Endothelial cell of umbilical vein (primary cell): ENCODE measurements around the gene LRFN2. TPM values are rescaled to one million over a fixed set of nuclear protein-coding genes. Genes with fewer than 3 reads are reported as not detected.

Experiments used
- BruUV-seq: library from RNA; stranded (reverse); fragments of 400-500 nt; replicated peaks from 2 replicates; lab custom pipeline; 2021; lab: Mats Ljungman, UMichigan
- CTCF ChIA-PET: fragments of 300-600, 350-600 bp; sonication (Branson Sonifier 250); formaldehyde crosslinking; loops from one replicate; lab custom pipeline; 2021; ENCODE audit warnings: antibody characterized with exemption, inconsistent platforms; lab: Charles Lee
- POLR2A ChIA-PET: fragments of 300-600, 350-600 bp; sonication (Branson Sonifier 250); formaldehyde crosslinking; loops from one replicate; lab custom pipeline; 2021; ENCODE audit warnings: antibody characterized with exemption, inconsistent platforms; lab: Charles Lee
- DNase-seq: peaks from one replicate; pipeline ENCODE4 v3.0.0-alpha.2; 2011; ENCODE audit warnings: low read depth, low spot score
- FAIRE-seq: peaks from 2 replicates; lab custom pipeline; 2011; peaks lifted over from hg19 to GRCh38; lab: Jason Lieb, UNC
- H2AFZ ChIP-seq: 2 replicates; pipeline ENCODE4 v1.6.0; 2012; ENCODE audit warnings: low read depth, low read length, control low read depth, inconsistent platforms
- H3K27ac ChIP-seq: 2 replicates; pipeline ENCODE4 v1.5.1; 2011; ENCODE audit warnings: low read depth, mild to moderate bottlenecking, control low read depth, low read length, moderate library complexity; ENCODE audit not compliant: insufficient read depth
- H3K27me3 ChIP-seq, 2 experiments: 2 replicates each; pipeline versions ENCODE4 v1.6.0 to v1.6.1; 2011; ENCODE audit warnings: low read length in 2 of 2, mixed read lengths in 1 of 2; ENCODE audit not compliant: control insufficient read depth in 2 of 2, insufficient read depth in 2 of 2
- H3K36me3 ChIP-seq, 2 experiments: 2 replicates in 1 of 2; 3 replicates in 1 of 2; pipeline ENCODE4 v1.5.1; 2011; ENCODE audit warnings: low read length in 2 of 2, mild to moderate bottlenecking in 1 of 2, moderate library complexity in 1 of 2; ENCODE audit not compliant: control insufficient read depth in 2 of 2, insufficient read depth in 2 of 2; ENCODE audit errors: extremely low read depth in 1 of 2
- H3K4me1 ChIP-seq: 3 replicates; pipeline ENCODE4 v1.5.1; 2011; ENCODE audit warnings: mild to moderate bottlenecking, low read length; ENCODE audit not compliant: control insufficient read depth, insufficient read depth; ENCODE audit errors: extremely low read depth
- H3K4me2 ChIP-seq: 2 replicates; pipeline ENCODE4 v1.6.1; 2011; ENCODE audit warnings: low read length, control low read depth, mixed read lengths; ENCODE audit not compliant: insufficient read depth
- H3K4me3 ChIP-seq, 3 experiments: fragments of 200-600 bp in 1 of 3; sonication (generic), shearing (Covaris generic) in 1 of 3; replicated peaks in 1 of 3; 2 replicates each; pipeline ENCODE4 v1.5.1; 2011 to 2016; ENCODE audit warnings: control low read depth in 3 of 3, low read length in 3 of 3, mild to moderate bottlenecking in 2 of 3, inconsistent platforms in 1 of 3, low read depth in 1 of 3, moderate library complexity in 1 of 3; ENCODE audit not compliant: insufficient read depth in 1 of 3
- H3K79me2 ChIP-seq: 2 replicates; pipeline ENCODE4 v1.6.0; 2012; ENCODE audit warnings: low read length, inconsistent platforms; ENCODE audit not compliant: control insufficient read depth, insufficient read depth
- H3K9ac ChIP-seq: replicated peaks from 2 replicates; pipeline ENCODE3; 2011; ENCODE audit warnings: low read length, control low read depth; ENCODE audit not compliant: insufficient read depth; ENCODE audit errors: extremely low read depth
- H3K9me1 ChIP-seq: replicated peaks from 3 replicates; pipeline ENCODE4 v1.6.0; 2011; ENCODE audit warnings: mild to moderate bottlenecking, low read length; ENCODE audit not compliant: control insufficient read depth, insufficient read depth; ENCODE audit errors: extremely low read depth
- H3K9me3 ChIP-seq: replicated peaks from 2 replicates; pipeline ENCODE4 v1.5.1; 2012; ENCODE audit warnings: low read length, inconsistent platforms; ENCODE audit not compliant: control insufficient read depth, insufficient read depth
- H4K20me1 ChIP-seq: replicated peaks from 2 replicates; pipeline ENCODE3; 2011; ENCODE audit warnings: mild to moderate bottlenecking, low read length; ENCODE audit not compliant: control insufficient read depth, insufficient read depth; ENCODE audit errors: extremely low read depth
- CTCF ChIP-seq, 2 donors: IDR thresholded peaks; 1 replicate in 1 of 2; 2 replicates in 1 of 2; pipeline ENCODE4 v1.5.1; 2011; ENCODE audit warnings: low read length in 2 of 2, mild to moderate bottlenecking in 2 of 2, moderate library complexity in 2 of 2, control low read depth in 1 of 2, inconsistent platforms in 1 of 2, low read depth in 1 of 2; ENCODE audit not compliant: insufficient read depth in 1 of 2; ENCODE audit errors: extremely low read depth in 1 of 2
- EZH2 ChIP-seq: IDR thresholded peaks from 2 replicates; pipeline ENCODE4 v1.6.1; 2012; ENCODE audit warnings: borderline replicate concordance, low read depth, mild to moderate bottlenecking, moderate library complexity, low read length, inconsistent platforms; ENCODE audit not compliant: severe bottlenecking
- FOS ChIP-seq: IDR thresholded peaks from 2 replicates; pipeline ENCODE4 v1.6.1; 2011; ENCODE audit warnings: mild to moderate bottlenecking, low read length, moderate library complexity, borderline replicate concordance; ENCODE audit not compliant: insufficient read depth
- GATA2 ChIP-seq: IDR thresholded peaks from 2 replicates; pipeline ENCODE4 v1.7.0; 2011; ENCODE audit warnings: low read depth, mild to moderate bottlenecking, moderate library complexity, mixed read lengths, low read length; ENCODE audit not compliant: insufficient read length, insufficient read depth
- JUN ChIP-seq: IDR thresholded peaks from 2 replicates; pipeline ENCODE4 v1.6.1; 2011; ENCODE audit warnings: borderline replicate concordance, low read depth; ENCODE audit not compliant: insufficient read length, insufficient read depth
- MAX ChIP-seq: IDR thresholded peaks from 2 replicates; pipeline ENCODE4 v1.6.1; 2011; ENCODE audit not compliant: insufficient read depth, insufficient read length
- MYC ChIP-seq: IDR thresholded peaks from one replicate; pipeline ENCODE4 v1.6.1; 2011; ENCODE audit warnings: mild to moderate bottlenecking, low read depth, low read length
- POLR2A ChIP-seq: IDR thresholded peaks from 2 replicates; pipeline ENCODE4 v1.6.1; 2012; ENCODE audit warnings: low read depth, mild to moderate bottlenecking, control low read depth, low read length
- POLR2AphosphoS5 ChIP-seq: IDR thresholded peaks from 2 replicates; pipeline ENCODE4 v1.6.1; 2012; ENCODE audit warnings: low read depth, mild to moderate bottlenecking, control low read depth, low read length, moderate library complexity; ENCODE audit not compliant: insufficient read depth
- dilution Hi-C: fragments of 300-500 bp; cut with MboI; formaldehyde crosslinking; loops from one replicate; pipeline ENCODE4 v1.15.0; 2019; ENCODE audit warnings: low sequenced_read_pairs; ENCODE audit not compliant: extremely low pct_ligation_motif_present
- intact Hi-C: fragments of 100-400 bp; cut with micrococcal nuclease; formaldehyde crosslinking; loops from one replicate; pipeline ENCODE4 v1.10.0; 2022
- polyA plus RNA-seq, 4 experiments: library from polyadenylated mRNA; depleted of rRNA in 3 of 4; stranded (reverse) in 3 of 4; unstranded in 1 of 4; fragments of >200 nt; gene quantifications; 2 replicates each; pipeline versions ENCODE4 v1.2.1 to v1.2.3, GENCODE V29; 2011 to 2012; ENCODE audit warnings: missing spikeins in 1 of 4
- total RNA-seq: library from RNA; stranded (reverse); gene quantifications from 2 replicates; pipeline ENCODE4 v1.2.3, GENCODE V29; 2021

LRFN2 gene
- total and polyA plus RNA-seq, 2 donors (not counting 3 experiments of a cell fraction or from before 2014, with no cell fraction given): not detected

- Histone ChIP-seq H3K36me3 (no peaks in the 10 kb centered on the region), H3K9me3 (no peaks in the 10 kb centered on the region), H3K27me3 (no peaks in the 10 kb centered on the region), H4K20me1 (no peaks in the 10 kb centered on the region), H2AFZ (no peak overlapping the region), H3K9ac (no peak overlapping the region), H3K79me2 (no peaks in the 10 kb centered on the region), H3K4me1 (no peaks in the 10 kb centered on the region), H3K9me1 (no peaks in the 10 kb centered on the region), H3K27ac (no peak overlapping the region), H3K4me3 (no peak overlapping the region), H3K4me2 (no peak overlapping the region)
- no peak for FAIRE-seq
- intact Hi-C loops: no loop called here
- no TSS peak for BruUV-seq
- POLR2A ChIA-PET: no interaction called here
- TF ChIP-seq MAX (no peak), FOS (no peak), CTCF (IDR thresholded peaks at IDR 0.05; ENCODE audit: extremely low read depth in 1 of 2, insufficient read depth in 1 of 2, low read depth in 1 of 2, low read length in 2 of 2) (no peak)
- dilution Hi-C loops: no loop called here
- CTCF ChIA-PET: no interaction called here
- DNase-seq: no peak
Measured at GRCh38 chr6:40486576-40486975, 100.6 kb downstream of the LRFN2 start.

GRCh38 chr6:40485795-40486194, 101.4 kb downstream of the LRFN2 start:
- TF ChIP-seq MYC (no peak), FOS (no peak), POLR2A (no peak), POLR2AphosphoS5 (no peak), CTCF (IDR thresholded peaks at IDR 0.05; ENCODE audit: extremely low read depth in 1 of 2, insufficient read depth in 1 of 2, low read depth in 1 of 2, low read length in 2 of 2) (no peak), MAX (no peak), EZH2 (no peak), GATA2 (no peak), JUN (no peak)
- H3K9ac ChIP-seq: no peak overlapping the region
- H3K36me3 ChIP-seq: no peaks in the 10 kb centered on the region
- H3K4me3 ChIP-seq: no peak overlapping the region
- dilution Hi-C loops: no loop called here
- no peak overlapping the region for H3K4me2 ChIP-seq
- H3K9me1 ChIP-seq: no peaks in the 10 kb centered on the region
- no TSS peak for BruUV-seq
- H2AFZ ChIP-seq: no peak overlapping the region
- H3K27me3 ChIP-seq: no peaks in the 10 kb centered on the region
- intact Hi-C loops: no loop called here
- DNase-seq (no peak), FAIRE-seq (no peak)
- POLR2A ChIA-PET: no interaction called here
- no peaks in the 10 kb centered on the region for H3K4me1 ChIP-seq
- H3K27ac ChIP-seq: no peak overlapping the region
- H3K9me3 ChIP-seq: no peaks in the 10 kb centered on the region
- no peaks in the 10 kb centered on the region for H4K20me1 ChIP-seq
- CTCF ChIA-PET: no interaction called here
- no peaks in the 10 kb centered on the region for H3K79me2 ChIP-seq
